Ishikawa (cell line): ENCODE measurements around the gene HMX3.

Experiments
- CEBPB ChIP-seq: IDR thresholded peaks from 2 replicates; pipeline ENCODE4 v1.6.1; 2012
- CREB1 ChIP-seq: IDR thresholded peaks from 2 replicates; pipeline ENCODE4 v1.6.1; 2012; ENCODE audit warnings: low read depth
- EGR1 ChIP-seq: IDR thresholded peaks from 2 replicates; pipeline ENCODE4 v1.6.1; 2012
- EP300 ChIP-seq: IDR thresholded peaks from 2 replicates; pipeline ENCODE4 v1.6.1; 2012; ENCODE audit warnings: borderline replicate concordance
- FOXM1 ChIP-seq: IDR thresholded peaks from 2 replicates; pipeline ENCODE4 v1.6.1; 2012; ENCODE audit warnings: low read depth, borderline replicate concordance
- NFIC ChIP-seq: IDR thresholded peaks from 2 replicates; pipeline ENCODE4 v1.6.1; 2012
- RAD21 ChIP-seq: IDR thresholded peaks from 2 replicates; pipeline ENCODE4 v1.6.1; 2012; ENCODE audit warnings: low read depth
- TAF1 ChIP-seq: IDR thresholded peaks from 2 replicates; pipeline ENCODE4 v1.6.1; 2012; ENCODE audit warnings: low read depth, mild to moderate bottlenecking
- TCF12 ChIP-seq: IDR thresholded peaks from 2 replicates; pipeline ENCODE4 v1.6.1; 2012; ENCODE audit warnings: low read depth
- TEAD4 ChIP-seq: IDR thresholded peaks from 2 replicates; pipeline ENCODE4 v1.6.1; 2012
- YY1 ChIP-seq: IDR thresholded peaks from 2 replicates; pipeline ENCODE4 v1.6.1; 2012; ENCODE audit warnings: low read depth
- ZBTB7A ChIP-seq: IDR thresholded peaks from 2 replicates; pipeline ENCODE4 v1.6.1; 2012; ENCODE audit warnings: low read depth
- TF ChIP-seq, protein P1 (sequence below): IDR thresholded peaks from 2 replicates; pipeline ENCODE4 v1.6.1; 2012
- TF ChIP-seq, protein P2 (sequence below): IDR thresholded peaks from 2 replicates; pipeline ENCODE4 v1.6.1; 2012
- TF ChIP-seq, protein P3 (sequence below): IDR thresholded peaks from 2 replicates; pipeline ENCODE4 v1.6.1; 2012; ENCODE audit warnings: low read depth, mild to moderate bottlenecking

The HMX3 gene

DNA sequence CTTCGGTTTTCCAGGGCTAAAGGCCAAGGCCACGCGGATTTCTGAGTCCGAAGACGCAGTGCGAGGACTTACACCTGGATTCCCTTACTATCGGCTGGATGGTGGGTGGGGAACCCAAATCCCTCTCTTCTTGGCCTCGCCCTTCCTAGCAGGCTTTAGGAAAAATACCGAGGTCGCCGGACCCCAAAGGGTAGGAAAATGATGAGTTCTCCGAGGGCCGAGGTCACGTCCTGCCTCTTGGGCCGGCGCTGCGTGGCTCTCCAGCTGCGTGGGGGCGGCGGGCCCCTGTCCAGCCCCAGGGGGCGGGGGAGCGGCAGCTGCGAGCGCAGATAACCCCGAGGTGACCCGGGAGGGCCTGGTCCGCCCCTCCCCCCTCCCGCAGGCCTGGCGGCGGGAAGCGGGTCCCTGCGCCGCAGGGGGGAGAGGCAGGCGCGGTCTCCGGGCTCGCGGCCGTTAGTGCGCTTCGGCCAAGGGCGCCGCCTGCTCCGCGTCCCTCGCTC, 805 bp upstream of the HMX3 start:
- TF ChIP-seq, protein P1, sequence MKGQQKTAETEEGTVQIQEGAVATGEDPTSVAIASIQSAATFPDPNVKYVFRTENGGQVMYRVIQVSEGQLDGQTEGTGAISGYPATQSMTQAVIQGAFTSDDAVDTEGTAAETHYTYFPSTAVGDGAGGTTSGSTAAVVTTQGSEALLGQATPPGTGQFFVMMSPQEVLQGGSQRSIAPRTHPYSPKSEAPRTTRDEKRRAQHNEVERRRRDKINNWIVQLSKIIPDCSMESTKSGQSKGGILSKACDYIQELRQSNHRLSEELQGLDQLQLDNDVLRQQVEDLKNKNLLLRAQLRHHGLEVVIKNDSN, result no peak
- no peak for TF ChIP-seq RAD21
- TF ChIP-seq, protein P2, sequence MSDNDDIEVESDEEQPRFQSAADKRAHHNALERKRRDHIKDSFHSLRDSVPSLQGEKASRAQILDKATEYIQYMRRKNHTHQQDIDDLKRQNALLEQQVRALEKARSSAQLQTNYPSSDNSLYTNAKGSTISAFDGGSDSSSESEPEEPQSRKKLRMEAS, result peak; percentile 69; the same call in 1 of the 2 replicates
- no peak for TF ChIP-seq TAF1

DNA sequence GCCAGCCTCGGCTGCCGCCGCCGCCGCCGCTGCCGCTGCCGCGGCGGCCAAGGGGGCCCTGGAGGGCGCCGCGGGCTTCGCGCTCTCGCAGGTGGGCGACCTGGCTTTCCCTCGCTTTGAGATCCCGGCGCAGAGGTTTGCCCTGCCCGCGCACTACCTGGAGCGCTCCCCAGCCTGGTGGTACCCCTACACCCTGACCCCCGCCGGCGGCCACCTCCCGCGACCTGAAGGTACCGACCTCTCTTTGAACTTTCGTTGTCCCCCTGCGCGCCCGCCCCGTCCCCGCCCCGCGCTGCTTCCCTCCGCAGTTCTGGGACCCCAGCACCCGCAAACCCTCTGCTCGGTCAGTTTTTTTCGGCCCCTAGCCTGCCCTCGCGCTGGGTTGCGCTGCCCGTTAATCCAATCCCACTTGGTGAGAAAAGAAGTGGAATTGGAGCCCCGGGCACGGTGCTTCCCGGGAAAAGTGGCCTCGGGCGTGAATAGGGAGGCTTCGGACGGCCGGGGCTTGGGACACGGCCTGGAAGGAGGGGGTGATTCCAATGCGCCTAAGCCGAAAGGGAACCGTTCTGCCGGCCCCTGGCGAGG, 543 bp downstream of the HMX3 start:
- TF ChIP-seq, protein P1, result no peak
- no peak for TF ChIP-seq YY1
- TF ChIP-seq EGR1, result no peak
- no peak for TF ChIP-seq NFIC
- TF ChIP-seq, protein P3, sequence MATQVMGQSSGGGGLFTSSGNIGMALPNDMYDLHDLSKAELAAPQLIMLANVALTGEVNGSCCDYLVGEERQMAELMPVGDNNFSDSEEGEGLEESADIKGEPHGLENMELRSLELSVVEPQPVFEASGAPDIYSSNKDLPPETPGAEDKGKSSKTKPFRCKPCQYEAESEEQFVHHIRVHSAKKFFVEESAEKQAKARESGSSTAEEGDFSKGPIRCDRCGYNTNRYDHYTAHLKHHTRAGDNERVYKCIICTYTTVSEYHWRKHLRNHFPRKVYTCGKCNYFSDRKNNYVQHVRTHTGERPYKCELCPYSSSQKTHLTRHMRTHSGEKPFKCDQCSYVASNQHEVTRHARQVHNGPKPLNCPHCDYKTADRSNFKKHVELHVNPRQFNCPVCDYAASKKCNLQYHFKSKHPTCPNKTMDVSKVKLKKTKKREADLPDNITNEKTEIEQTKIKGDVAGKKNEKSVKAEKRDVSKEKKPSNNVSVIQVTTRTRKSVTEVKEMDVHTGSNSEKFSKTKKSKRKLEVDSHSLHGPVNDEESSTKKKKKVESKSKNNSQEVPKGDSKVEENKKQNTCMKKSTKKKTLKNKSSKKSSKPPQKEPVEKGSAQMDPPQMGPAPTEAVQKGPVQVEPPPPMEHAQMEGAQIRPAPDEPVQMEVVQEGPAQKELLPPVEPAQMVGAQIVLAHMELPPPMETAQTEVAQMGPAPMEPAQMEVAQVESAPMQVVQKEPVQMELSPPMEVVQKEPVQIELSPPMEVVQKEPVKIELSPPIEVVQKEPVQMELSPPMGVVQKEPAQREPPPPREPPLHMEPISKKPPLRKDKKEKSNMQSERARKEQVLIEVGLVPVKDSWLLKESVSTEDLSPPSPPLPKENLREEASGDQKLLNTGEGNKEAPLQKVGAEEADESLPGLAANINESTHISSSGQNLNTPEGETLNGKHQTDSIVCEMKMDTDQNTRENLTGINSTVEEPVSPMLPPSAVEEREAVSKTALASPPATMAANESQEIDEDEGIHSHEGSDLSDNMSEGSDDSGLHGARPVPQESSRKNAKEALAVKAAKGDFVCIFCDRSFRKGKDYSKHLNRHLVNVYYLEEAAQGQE, result no peak
- no peak for TF ChIP-seq TAF1
- TF ChIP-seq TCF12, result no peak
- TF ChIP-seq RAD21, result no peak

DNA sequence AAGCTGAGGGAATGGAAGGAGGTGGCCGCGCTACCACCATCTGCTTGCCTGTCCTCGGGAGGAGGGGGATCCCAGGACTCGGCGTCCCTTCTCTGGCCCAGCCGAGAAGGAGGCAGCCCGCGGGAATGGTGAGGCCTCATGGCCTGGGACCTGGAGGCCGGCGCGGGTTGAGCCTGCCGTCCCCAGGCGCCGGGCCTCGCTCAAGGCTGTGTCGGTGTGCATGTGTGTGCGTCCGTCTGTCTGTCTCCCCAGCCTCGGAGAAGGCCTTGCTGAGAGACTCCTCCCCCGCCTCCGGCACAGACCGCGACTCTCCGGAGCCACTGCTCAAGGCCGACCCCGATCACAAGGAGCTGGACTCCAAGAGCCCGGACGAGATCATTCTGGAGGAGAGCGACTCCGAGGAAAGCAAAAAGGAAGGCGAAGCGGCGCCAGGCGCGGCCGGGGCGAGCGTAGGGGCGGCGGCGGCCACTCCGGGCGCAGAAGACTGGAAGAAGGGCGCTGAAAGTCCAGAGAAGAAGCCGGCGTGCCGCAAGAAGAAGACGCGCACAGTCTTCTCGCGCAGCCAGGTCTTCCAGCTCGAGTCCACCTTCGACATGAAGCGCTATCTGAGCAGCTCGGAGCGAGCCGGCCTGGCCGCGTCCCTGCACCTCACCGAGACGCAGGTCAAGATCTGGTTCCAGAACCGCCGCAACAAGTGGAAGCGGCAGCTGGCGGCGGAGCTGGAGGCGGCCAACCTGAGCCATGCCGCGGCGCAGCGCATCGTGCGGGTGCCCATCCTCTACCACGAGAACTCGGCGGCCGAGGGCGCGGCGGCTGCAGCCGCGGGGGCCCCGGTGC, 1.3 kb downstream of the HMX3 start:
- TF ChIP-seq, protein P2, result no peak
- no peak for TF ChIP-seq CREB1
- no peak for TF ChIP-seq NFIC
- TF ChIP-seq EP300, result no peak
- TF ChIP-seq RAD21, result no peak
- TF ChIP-seq YY1, result no peak
- TF ChIP-seq EGR1, result no peak
- TF ChIP-seq TAF1, result no peak
- TF ChIP-seq, protein P1, result no peak
- no peak for TF ChIP-seq FOXM1
- no peak for TF ChIP-seq ZBTB7A
- TF ChIP-seq TCF12, result no peak
- no peak for TF ChIP-seq CEBPB
- TF ChIP-seq, protein P3, result no peak
- no peak for TF ChIP-seq TEAD4

DNA sequence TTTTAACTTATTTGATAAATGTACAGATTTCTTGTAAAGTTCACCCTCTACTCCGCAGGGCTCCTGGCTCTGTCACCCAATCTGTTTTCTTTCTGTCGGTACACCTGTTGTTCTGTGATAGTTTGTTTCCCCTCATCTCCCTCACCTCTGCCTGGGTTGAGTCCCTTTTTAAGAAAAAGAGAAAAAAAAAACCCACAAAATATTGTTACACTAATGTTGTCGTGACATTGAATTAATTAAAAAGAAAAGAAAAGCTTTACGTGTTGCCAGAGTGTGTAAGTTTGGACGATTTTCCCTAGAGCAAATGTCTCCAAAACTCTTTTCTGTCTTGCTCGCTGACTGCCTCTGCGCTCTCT, 3.4 kb downstream of the HMX3 start:
- TF ChIP-seq, protein P1, result no peak
- no peak for TF ChIP-seq RAD21
- no peak for TF ChIP-seq TEAD4
- TF ChIP-seq FOXM1, result no peak
- TF ChIP-seq CREB1, result no peak
- no peak for TF ChIP-seq TCF12
- TF ChIP-seq EP300, result no peak
- TF ChIP-seq CEBPB, result no peak
- TF ChIP-seq EGR1, result no peak
- TF ChIP-seq NFIC, result no peak
- no peak for TF ChIP-seq ZBTB7A
- TF ChIP-seq, protein P2, result no peak
- TF ChIP-seq, protein P3, result no peak
- TF ChIP-seq YY1, result no peak
- no peak for TF ChIP-seq TAF1
